ENCODE data around the gene VTI1A.

The VTI1A gene

DNA sequence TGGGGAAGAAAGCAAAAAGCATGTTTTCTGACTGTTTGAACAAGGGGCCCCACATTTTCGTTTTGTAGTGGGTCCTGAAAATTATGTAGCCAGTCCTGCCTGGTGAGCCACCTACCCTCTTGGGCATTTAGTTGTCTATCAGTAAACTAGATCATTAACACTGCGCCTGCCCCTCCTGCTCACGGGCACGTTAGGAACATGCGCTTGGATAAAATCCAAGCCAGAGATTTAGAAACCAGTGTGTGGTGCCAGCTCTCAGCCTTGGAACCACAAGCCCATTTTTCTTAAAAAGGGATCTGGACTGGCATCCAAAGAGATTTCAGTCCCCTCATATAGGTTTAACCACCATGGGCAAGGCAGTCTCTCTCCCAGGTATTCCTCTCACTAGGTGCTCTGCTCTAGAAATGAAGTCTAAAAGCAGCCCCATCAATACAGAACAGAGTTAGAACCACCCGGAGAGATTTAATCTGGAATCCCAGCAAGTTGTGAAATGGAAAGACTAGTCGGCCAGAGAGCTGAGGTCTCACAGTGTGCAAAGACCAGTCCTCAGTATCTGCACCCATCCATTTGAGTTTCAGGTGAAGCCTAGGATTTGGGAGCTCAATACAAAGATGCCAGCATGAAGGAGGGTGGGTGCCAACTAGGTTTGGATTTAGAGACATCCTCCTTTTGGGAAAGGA is 379.1 kb downstream of the VTI1A start:
- DNase-seq (ENCODE audit: low read depth in 1 of 2, low spot score in 1 of 2): no peak

DNA sequence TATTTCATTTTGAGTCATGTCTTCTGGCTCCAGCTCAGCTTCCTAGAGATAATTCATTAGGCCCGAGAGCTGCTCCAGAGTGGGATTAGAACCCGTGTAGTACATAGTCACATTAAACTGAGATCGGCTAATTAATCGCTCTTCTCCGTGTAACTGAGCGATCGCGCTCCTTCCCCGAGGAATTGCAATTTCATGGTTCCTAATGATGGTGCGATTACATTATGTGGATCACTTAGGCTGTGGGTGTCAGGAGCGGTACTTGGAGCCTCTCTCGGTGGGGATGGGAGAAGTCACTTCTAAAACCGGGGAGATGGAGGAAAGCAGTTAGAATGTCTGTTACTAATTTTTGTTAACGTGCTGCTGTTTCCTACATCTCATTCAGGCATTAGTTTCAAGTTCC is 380.1 kb downstream of the VTI1A start:
- no peak for DNase-seq (ENCODE audit: low read depth in 1 of 2, low spot score in 1 of 2)

DNA sequence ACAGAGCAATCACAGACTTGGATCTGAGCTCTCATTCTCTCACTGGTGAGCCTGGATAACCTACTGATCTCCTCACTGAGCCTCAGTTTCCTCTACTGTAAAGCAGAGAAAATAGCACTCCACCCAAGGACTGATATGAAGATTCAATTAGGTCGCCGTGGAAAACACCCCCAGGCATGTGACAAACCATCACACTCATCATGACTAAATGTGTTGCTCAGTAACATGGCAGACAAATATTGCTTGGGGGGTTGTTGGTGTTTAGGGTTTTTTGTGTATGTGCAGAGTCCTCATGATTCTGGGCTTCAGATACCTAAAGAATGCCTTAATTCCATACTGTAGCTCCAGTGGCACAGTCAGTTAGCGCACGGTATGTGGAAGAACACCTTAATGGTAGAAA is 380.9 kb downstream of the VTI1A start:
- DNase-seq (ENCODE audit: low read depth in 1 of 2, low spot score in 1 of 2): no peak

DNA sequence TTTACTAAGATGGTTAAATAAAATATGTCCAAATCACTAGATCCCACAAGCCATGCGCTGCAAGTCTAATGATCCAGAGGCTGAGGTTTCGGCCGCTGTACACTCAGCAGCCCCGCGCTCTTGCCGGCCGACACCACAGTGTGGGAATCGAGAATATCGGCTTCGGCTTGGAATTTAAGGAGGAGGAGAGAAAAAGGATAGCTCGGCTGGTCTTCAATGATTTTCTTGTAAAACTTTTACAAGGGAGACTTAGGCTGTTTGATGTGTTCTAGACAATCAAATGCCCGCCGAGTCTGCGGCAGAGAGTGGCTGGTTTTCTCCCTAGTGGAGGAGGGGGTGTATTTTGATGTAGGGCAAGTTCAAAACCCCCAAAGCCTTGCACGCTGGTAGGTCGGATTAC is 384.8 kb downstream of the VTI1A start:
- no peak for DNase-seq (ENCODE audit: low read depth in 1 of 2, low spot score in 1 of 2)

DNA sequence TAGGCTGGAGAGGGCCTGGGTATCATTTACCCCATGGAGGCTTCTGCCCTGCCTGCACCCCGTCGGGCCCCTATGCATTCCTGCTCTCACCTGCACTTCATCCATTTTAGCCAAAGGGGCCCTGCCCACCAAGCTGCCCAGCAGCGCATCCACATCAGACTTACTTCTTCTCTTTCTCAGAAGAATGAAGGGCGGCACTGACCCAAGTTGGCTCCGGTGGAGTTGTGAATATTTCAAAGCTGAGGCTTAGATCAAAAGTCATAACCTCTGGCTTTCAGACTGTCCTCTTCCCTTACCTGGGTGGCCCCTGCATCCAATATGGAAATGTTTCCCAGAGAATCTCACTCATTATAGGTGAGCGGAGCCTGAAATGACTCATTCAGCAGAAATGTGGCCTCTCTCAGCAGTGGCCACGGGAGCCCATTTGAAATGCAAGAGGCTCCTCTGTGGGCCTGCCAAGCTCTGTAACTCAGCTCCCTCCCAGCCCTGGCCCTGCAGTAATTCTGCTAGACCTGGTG is 385.4 kb downstream of the VTI1A start:
- no peak for DNase-seq (ENCODE audit: low read depth in 1 of 2, low spot score in 1 of 2)

DNA sequence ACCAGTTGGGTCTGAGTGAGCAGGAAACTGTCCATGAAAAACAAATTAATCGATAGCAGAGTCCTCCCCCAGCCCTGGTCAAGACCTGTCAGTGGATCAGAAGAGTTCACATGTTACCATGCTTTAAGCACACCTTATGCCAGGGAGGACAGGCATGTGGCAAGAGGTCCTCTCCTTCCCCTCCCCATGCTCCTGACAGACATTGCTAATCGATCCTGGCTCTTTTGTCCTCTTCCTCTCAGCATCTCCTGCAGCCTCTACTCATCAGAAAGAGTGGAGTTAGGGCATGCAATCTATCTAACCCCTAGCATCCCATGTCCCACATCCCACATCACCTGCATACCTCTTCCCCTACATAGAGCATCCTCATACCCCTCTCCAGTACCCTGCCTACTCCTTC is 385.9 kb downstream of the VTI1A start:
- DNase-seq (ENCODE audit: low read depth in 1 of 2, low spot score in 1 of 2): no peak

DNA sequence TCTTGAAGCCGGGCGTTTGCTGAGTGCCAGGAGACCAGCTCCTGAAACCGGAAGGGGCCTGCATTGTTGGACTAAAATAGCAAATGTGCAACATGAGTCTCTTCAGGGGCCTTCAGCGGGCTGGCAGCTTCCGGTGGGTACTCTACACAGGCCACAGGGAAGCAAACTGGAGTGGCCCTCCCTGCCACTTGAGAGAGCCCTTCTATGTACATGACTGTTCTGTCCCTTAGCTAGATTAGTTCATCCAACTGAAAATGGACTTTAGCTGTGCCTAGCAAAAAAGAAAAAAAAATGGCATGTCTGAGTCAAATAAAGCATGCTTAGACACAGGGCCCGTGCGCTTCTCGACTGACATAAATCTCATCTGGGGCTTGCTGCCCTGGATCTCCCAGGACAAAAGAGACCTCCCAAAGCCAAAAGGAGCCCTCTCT is 387.8 kb downstream of the VTI1A start:
- no peak for DNase-seq (ENCODE audit: low read depth in 1 of 2, low spot score in 1 of 2)

DNA sequence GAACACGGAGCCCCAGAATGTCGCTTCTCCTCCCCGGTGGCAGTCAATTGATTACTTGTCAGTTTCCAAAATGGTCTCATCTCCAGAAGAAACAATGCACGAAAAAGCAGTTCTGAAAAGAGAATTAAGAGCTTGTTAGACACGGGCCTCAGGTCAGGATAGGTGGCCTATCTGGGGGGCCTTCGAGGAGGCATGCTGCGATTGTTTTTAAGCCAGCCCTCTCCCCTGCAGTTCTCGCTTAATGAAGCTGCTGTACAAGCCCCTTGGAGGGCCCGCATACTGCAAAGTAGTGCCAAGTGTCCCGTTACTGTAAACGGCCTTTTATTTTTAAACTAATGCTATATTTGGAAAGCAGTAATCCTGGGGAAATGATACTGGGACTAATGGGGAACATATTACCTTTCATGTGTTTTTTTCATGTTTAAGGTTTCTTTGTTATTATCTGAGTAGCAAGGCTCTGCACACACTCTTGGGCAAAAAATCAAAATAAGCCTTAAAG is 388.3 kb downstream of the VTI1A start:
- DNase-seq (ENCODE audit: low read depth in 1 of 2, low spot score in 1 of 2): no peak

DNA sequence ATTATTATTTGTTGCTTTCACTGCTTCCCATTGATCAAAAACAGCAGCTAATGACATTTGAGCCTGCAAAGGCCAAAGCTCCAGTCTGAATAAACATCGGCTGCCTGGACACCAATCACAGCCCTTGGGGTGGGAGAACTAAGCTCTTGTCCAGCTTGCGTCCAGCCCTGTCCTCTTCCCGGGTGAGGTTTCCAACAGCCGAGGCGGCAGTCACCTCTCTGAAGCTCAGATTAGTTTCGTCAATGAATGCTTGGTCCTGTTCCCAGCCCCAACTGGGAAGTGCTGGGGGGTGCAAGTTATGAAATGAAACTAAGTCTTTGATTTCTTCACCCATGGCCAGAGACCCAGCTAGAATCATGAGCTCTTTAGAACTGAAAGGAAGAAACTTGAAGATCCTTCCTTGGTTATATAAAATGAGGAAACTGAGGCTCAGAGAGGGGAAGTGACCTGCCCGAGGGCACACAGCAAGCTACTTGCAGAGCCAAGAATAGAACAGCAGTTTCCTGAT is 389.0 kb downstream of the VTI1A start:
- no peak for DNase-seq (ENCODE audit: low read depth in 1 of 2, low spot score in 1 of 2)

DNA sequence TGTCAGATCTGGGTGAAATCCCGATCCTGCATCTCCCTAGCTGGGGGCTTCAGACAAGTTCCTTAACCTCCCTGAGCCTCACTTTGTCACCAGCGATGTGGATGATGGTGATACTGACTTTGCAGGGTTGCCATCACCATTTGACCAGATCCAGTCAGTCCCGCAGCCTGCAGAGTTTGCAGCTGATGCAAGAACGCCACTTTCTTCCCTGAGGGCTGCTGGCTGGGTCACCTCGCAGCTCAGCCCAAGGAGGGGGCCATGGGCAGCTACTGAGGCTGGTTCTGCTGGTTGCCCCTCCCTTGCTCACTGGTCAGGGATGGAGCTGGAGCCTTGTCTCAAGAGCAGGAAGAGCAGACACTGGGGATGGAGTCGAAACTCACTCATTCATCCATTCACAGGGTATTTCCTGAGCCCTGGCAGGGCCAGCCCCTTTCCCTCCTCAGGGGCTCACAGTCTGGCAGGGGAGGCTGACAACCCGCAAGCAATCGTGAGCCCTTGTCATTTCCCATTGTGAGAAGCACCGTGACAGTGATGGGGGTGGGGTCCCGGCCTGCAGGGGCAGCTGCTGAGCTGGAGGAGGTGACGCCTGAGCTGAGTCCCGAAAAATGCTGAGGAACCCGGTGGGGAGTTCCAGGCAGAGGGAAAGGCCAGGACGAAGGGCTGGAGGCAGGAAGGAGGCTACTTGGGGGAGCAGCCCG is 391.9 kb downstream of the VTI1A start:
- no peak for DNase-seq (ENCODE audit: low read depth in 1 of 2, low spot score in 1 of 2)

DNA sequence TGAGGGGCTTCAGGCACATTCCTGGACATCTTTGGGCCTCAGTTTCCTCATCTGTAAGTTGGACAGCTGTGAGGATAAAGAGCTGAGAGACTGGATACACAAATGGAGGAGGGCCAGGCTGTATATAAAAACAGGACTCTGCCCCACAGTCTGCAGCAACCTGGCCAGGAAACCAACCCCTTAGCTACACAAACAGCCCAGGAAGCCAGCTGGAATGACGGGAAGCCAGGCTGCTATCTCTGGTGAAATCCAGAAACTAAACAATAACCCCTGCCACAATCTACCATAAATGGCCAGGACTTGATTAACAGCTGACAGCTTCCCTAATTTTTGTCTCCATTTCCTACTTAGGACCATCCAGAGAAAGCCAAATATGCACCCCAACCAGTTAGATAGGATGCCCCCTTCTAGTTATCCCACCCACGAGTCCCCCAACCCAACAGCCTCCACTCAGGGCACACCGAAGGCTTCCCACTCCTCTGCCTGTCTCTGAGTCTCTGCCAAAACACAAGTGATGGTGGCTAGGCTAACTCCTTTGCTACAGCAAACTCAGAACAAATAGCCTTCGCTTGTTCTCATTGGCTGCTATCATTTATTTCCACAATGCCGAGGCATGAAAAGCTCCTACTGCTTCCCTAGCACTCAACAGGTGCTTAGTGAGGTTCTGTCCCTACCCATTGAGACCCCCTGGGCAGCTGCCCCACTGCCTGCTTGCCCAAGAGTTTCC is 393.1 kb downstream of the VTI1A start:
- DNase-seq (ENCODE audit: low read depth in 1 of 2, low spot score in 1 of 2): no peak

DNA sequence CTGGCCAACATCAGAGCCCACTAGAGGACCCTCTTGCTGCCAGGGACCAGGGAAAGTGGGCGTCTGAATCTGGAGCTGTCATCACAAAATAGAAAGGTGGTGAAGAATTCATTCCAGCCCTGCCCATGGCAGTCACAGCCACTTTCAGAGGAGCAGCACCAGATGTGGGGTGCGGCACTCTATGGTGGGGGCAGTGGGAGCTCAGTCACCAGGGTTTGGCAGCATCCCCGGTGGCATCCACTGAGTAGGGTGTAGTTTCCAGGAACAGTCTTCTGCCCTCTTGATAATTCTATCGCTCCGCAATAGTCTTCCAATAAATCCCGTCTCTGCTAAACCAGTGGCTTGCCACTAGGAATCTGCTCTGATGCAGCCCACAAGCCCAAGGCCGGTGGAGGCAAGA is 394.5 kb downstream of the VTI1A start:
- DNase-seq (ENCODE audit: low read depth in 1 of 2, low spot score in 1 of 2): no peak

DNA sequence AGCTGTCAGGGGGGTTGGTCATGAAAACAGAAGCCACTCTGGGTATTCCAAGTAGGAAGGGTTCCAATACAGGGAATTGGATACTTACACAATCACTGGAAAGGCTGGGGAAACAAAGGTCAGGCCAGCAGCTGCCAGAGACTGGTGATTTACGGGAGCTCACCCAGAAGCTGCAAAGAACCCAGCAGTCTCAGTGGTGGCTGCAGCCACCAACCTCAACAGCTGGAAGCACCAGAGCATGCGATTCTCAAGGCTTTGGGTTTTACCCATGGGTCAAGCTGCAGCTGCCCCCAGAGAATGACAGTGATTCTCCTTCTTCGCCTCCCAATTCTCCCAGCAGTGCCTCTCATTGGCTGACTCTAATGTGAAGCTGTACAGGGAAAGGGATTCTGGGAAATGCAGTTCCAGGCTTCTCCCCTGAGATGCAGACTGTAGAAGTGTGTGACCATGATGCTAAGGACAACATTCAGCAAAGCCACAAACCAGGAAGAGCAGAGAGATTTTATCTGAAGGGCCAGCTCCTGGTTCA is 395.9 kb downstream of the VTI1A start:
- DNase-seq (ENCODE audit: low read depth in 1 of 2, low spot score in 1 of 2): no peak

DNA sequence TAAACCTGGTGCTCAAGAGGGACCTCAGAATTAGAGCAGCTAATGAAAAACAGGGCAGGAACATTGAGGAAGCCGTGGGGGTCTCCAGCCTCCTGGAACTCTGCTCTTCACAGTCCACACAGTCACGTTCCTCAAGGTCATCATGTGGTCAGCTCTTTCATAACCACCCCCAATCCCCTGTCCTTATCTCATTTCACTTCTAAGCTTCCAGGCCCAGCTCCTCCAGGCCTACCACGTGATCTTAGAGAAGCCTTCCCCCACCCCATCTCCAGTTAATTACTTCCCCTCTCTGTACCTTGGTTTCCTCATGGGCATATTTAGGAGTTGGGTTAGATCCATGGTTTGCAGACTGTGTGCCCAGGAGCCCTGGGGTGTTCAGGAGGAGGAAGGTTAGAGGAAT is 396.6 kb downstream of the VTI1A start:
- no peak for DNase-seq (ENCODE audit: low read depth in 1 of 2, low spot score in 1 of 2)

DNA sequence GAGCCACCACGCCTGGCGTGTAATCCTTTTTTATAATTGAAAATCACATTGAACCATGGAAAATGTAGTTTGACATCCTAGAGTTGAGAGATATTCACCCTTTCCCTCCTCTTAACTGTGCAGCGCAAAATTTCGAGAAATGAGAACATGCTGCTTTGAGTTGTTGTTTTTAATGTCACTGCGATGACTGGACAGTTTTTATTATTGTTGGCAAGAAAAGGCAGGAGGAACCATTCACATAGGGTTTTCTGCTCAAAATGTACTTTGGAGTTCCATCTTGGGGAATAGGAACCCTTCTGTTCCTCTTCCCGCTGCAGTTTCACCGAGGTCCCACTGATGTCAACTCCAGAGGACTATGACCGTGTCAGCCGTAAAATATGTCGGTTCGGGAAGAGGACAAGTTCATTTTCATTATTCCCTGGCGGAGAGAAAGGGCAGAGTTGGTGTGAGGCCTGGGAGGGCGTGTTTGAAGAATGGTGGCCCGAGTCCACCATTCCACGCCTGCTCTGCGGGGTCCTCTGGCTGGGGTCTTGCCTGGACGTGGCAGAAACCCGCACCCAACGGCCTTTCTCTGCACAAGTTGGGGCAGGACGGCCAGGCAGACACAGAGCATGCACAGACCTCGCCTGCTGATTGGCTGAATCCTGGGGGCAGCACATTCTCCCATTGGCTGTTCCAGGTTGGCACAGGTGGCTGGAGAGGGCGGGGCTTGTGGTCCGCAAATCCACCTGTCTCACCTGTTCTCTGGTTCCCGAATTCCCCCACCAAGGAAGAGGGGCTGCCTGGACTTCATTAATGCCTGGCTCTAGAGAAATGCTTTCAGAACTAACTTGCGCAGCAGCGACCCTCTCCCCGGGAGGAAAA is 397.9 kb downstream of the VTI1A start:
- DNase-seq (ENCODE audit: low read depth in 1 of 2, low spot score in 1 of 2): no peak

DNA sequence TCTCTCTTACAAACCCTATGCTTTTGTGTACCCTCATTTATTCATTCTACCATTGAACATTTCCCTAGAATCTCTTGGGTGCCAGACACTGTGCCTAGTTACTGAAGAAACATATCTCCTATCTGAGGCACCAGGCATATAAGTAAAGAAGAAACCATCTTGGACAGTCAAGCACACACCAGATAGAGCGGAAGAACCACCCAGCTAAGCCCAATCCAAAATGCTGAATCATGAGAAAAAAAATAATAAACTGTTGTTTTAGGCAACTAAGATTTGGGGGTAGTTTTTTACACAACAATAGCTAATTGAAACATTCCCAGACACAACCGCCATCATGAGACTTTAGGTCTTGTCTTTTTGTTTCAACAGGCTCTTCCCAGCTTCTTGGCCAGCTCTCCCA is 400.8 kb downstream of the VTI1A start:
- DNase-seq (ENCODE audit: low read depth in 1 of 2, low spot score in 1 of 2): no peak

DNA sequence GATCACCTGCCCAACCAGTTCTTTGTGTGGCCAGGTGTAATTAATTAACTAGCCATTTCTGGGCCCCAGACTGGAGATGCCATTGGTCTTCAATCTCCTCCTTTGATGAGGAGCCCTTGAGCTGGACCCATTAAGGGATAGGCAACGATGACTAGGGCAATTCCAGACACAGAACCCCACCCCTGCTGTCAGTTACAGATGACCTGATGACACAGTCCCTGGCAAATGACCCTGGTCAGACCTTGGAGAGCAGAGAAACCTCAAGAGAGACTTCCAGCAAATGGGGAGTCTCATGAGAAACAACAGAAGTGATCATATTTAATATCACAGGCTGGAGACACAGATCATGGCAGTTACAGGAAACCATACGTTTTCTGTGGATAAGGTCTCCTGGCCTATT is 401.2 kb downstream of the VTI1A start:
- DNase-seq (ENCODE audit: low read depth in 1 of 2, low spot score in 1 of 2): no peak

DNA sequence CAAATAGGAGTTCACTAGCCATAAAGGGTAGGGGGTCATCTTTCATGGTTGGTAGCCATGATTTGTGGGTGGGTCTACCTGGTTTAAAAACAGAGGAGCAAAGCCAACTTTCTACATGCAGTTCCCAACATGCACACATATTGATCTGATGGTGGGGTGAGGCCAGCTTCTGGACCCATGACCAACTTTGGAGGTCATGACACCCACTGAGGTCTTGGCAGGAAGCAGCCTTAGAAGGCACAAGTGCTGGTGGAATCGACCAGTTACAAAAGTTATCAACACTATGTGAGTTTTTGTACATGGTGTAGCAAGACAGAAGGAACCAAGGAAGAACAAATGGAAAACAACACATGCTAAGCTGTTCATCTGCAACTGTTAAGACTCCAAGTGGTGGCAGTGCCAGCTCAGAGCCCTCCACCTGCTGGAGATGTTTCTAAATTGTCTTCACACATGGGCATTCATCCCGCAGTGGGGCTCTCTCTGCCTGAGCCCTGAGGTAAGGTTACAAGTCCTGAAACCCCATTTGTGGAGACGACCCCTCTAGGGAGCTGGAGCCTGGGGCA is 401.9 kb downstream of the VTI1A start:
- no peak for DNase-seq (ENCODE audit: low read depth in 1 of 2, low spot score in 1 of 2)

DNA sequence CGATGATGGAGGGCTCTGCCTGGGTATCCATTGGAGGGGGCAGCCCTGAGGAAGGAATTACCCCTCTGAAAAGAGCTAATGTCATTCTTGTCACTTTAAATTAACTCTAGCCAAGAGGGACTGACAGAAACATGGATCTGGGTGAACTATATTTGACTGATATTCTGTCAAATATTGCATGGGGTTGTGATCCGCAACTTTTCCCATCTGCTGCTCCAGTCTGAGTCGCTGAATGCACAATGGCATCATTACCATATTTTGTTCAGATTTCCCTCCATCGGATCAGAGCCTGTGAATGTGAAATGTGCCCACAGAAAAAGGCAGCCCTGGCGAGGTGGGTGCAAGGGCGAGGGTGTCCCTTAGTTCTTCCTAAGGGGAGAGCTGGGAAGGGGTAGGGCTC is 402.5 kb downstream of the VTI1A start:
- DNase-seq (ENCODE audit: low read depth in 1 of 2, low spot score in 1 of 2): no peak

DNA sequence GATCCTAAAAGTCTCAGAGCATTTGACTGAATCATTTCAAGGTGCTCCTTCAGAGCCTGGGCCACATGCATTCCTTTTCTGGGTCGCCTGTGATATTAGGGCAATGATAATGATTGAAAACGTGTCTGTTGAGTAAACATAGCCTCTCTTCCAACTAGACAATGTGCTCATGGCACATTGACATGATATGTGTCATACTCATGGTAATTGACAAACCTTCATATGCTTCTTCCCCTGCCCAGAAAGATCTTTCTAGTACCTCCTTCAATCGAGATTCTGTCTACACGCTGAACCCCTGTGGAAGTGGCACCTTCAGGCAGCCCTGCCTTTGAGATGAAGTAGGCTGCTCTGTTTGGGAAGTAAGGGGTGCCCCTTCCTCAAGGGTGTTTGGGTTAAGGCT is 404.2 kb downstream of the VTI1A start:
- DNase-seq (ENCODE audit: low read depth in 1 of 2, low spot score in 1 of 2): no peak
